GM12878 (cell line): Measurements from ENCODE around the gene LRIT3. TPM values are rescaled to one million over a fixed set of nuclear protein-coding genes. Genes with fewer than 3 reads are reported as not detected.

Experiments used
- ATAC-seq: fragments of 200-7000 bp; cut with Tn5 transposase; 3 replicates; pipeline ENCODE4 v1.9.1; 2020; ENCODE audit warnings: mild to moderate bottlenecking, moderate library complexity
- BruUV-seq: library from RNA; stranded (reverse); fragments of 400-500 nt; replicated peaks from 2 replicates; lab custom pipeline; 2021; lab: Mats Ljungman, UMichigan
- CTCF ChIA-PET: fragments of 300-600 bp; sonication (Branson Sonifier 250); formaldehyde crosslinking; extraction: SDS; loops from one replicate; lab custom pipeline; 2021; ENCODE audit warnings: inconsistent platforms; lab: Yijun Ruan, JAX
- POLR2A ChIA-PET: fragments of 350-600 bp; formaldehyde crosslinking; extraction: SDS; loops from one replicate; lab custom pipeline; 2021; ENCODE audit warnings: inconsistent platforms; lab: Charles Lee
- RAD21 ChIA-PET: fragments of 300-600 bp; sonication (Branson Sonifier 250); formaldehyde crosslinking; loops from one replicate; lab custom pipeline; 2023; ENCODE audit warnings: antibody characterized with exemption; ENCODE audit not compliant: unreplicated experiment; lab: Charles Lee
- SMC1A ChIA-PET: fragments of 300-600 bp; sonication (Branson Sonifier 250); formaldehyde crosslinking; loops from one replicate; lab custom pipeline; 2023; ENCODE audit not compliant: unreplicated experiment, uncharacterized antibody; lab: Charles Lee
- DNase-seq: peaks from one replicate; pipeline ENCODE4 v3.0.0-alpha.2; 2011; ENCODE audit warnings: low read depth, low spot score
- FAIRE-seq: peaks from 3 replicates; lab custom pipeline; 2011; peaks lifted over from hg19 to GRCh38; lab: Jason Lieb, UNC
- H2AFZ ChIP-seq: 2 replicates; pipeline ENCODE4 v1.6.0; 2011; ENCODE audit warnings: low read depth, low read length, control low read depth; ENCODE audit not compliant: control insufficient read depth
- H3K27ac ChIP-seq: 2 replicates; pipeline ENCODE4 v1.5.1; 2011; ENCODE audit warnings: control low read depth; ENCODE audit not compliant: control insufficient read depth, insufficient read depth
- H3K27me3 ChIP-seq, 2 experiments: replicated peaks in 1 of 2; 2 replicates each; pipeline versions ENCODE4 v1.6.0 to v1.6.1; 2011; ENCODE audit warnings: low read length in 1 of 2; ENCODE audit not compliant: control insufficient read depth in 2 of 2, insufficient read depth in 2 of 2
- H3K36me3 ChIP-seq, 2 experiments: 2 replicates each; pipeline ENCODE4 v1.5.1; 2011; ENCODE audit warnings: low read length in 1 of 2; ENCODE audit not compliant: control insufficient read depth in 2 of 2, insufficient read depth in 2 of 2
- H3K4me1 ChIP-seq: 2 replicates; pipeline ENCODE4 v1.6.1; 2011; ENCODE audit warnings: mild to moderate bottlenecking, low read length, moderate library complexity, mixed read lengths; ENCODE audit not compliant: control insufficient read depth, insufficient read depth
- H3K4me2 ChIP-seq: 2 replicates; pipeline ENCODE4 v1.6.0; 2011; ENCODE audit warnings: control low read depth; ENCODE audit not compliant: control insufficient read depth, insufficient read depth
- H3K4me3 ChIP-seq: fragments of 200-600 bp; sonication (generic); 2 replicates; pipeline ENCODE4 v1.5.1; 2016
- H3K79me2 ChIP-seq: 2 replicates; pipeline ENCODE4 v1.6.0; 2011; ENCODE audit warnings: low read length; ENCODE audit not compliant: control insufficient read depth, insufficient read depth
- H3K9ac ChIP-seq: 2 replicates; pipeline ENCODE4 v1.8.0; 2011; ENCODE audit warnings: low read length, control low read depth, mixed read lengths; ENCODE audit not compliant: control insufficient read depth, insufficient read depth
- H3K9me3 ChIP-seq: replicated peaks from 3 replicates; pipeline ENCODE4 v1.5.1; 2011; ENCODE audit warnings: mild to moderate bottlenecking, low read length; ENCODE audit not compliant: control insufficient read depth, insufficient read depth
- H4K20me1 ChIP-seq: 2 replicates; pipeline ENCODE4 v1.6.0; 2011; ENCODE audit not compliant: control insufficient read depth, insufficient read depth
- BACH1 ChIP-seq: fragments of 450-650 bp; IDR thresholded peaks from 2 replicates; pipeline ENCODE4 v1.6.1; 2017; ENCODE audit warnings: mild to moderate bottlenecking, borderline replicate concordance
- ELK1 ChIP-seq: IDR thresholded peaks from 2 replicates; pipeline ENCODE4 v1.6.1; 2012; ENCODE audit warnings: low read depth, low read length, improper control_type of control experiment
- EP300 ChIP-seq, 2 experiments: fragments of 150-350 bp in 1 of 2; IDR thresholded peaks; 2 replicates each; pipeline ENCODE4 v1.6.1; 2011 to 2012; ENCODE audit warnings: low read depth in 2 of 2, low read length in 2 of 2, borderline replicate concordance in 1 of 2, improper control_type of control experiment in 1 of 2, inconsistent platforms in 1 of 2; ENCODE audit not compliant: control insufficient read depth in 1 of 2
- HCFC1 ChIP-seq: fragments of 150-350 bp; IDR thresholded peaks from 2 replicates; pipeline ENCODE4 v1.6.1; 2014; ENCODE audit warnings: low read length
- HDGF ChIP-seq: fragments of 450-650 bp; IDR thresholded peaks from 2 replicates; pipeline ENCODE4 v1.6.1; 2016; ENCODE audit warnings: antibody characterized with exemption
- MLLT1 ChIP-seq: fragments of 450-650 bp; IDR thresholded peaks from 2 replicates; pipeline ENCODE4 v1.6.1; 2016; ENCODE audit warnings: mild to moderate bottlenecking
- NBN ChIP-seq: fragments of 450-650 bp; IDR thresholded peaks from 2 replicates; pipeline ENCODE4 v1.6.1; 2016
- NFYB ChIP-seq: IDR thresholded peaks from 2 replicates; pipeline ENCODE4 v1.6.1; 2011; ENCODE audit warnings: low read depth, mild to moderate bottlenecking, low read length, improper control_type of control experiment, moderate library complexity; ENCODE audit not compliant: insufficient read depth
- NR2C2 ChIP-seq: IDR thresholded peaks from 2 replicates; pipeline ENCODE4 v1.6.1; 2011; ENCODE audit warnings: borderline replicate concordance, low read depth; ENCODE audit not compliant: control insufficient read depth, insufficient read length
- PAX5 ChIP-seq: IDR thresholded peaks from 2 replicates; pipeline ENCODE4 v1.6.1; 2011; ENCODE audit warnings: low read depth, low read length, borderline replicate concordance
- SKIL ChIP-seq: fragments of 450-650 bp; IDR thresholded peaks from 2 replicates; pipeline ENCODE4 v1.6.1; 2017; ENCODE audit warnings: mild to moderate bottlenecking, low read depth, inconsistent platforms; ENCODE audit not compliant: poor library complexity, severe bottlenecking
- SMC3 ChIP-seq: IDR thresholded peaks from 2 replicates; pipeline ENCODE4 v1.6.1; 2011; ENCODE audit warnings: low read length, improper control_type of control experiment, borderline replicate concordance
- SUZ12 ChIP-seq: fragments of 200-600 bp; sonication (generic); IDR thresholded peaks from one replicate; pipeline ENCODE4 v1.6.1; 2018; ENCODE audit warnings: antibody characterized with exemption, mild to moderate bottlenecking; ENCODE audit not compliant: unreplicated experiment
- ZNF24 ChIP-seq: fragments of 450-650 bp; IDR thresholded peaks from 2 replicates; pipeline ENCODE4 v1.6.1; 2017; ENCODE audit warnings: antibody characterized with exemption, mild to moderate bottlenecking
- ZNF687 ChIP-seq: fragments of 450-650 bp; IDR thresholded peaks from 2 replicates; pipeline ENCODE4 v1.6.1; 2017; ENCODE audit warnings: mild to moderate bottlenecking, moderate library complexity
- WGBS: methylation state at CpG from one replicate; pipeline ENCODE4 v1.1.6; 2016; ENCODE audit warnings: low lambda C conversion rate; ENCODE audit not compliant: insufficient replicate concordance, insufficient coverage; ENCODE audit errors: missing lambda C conversion rate; 5-methylcytosine and 5-hydroxymethylcytosine counted together
- in situ Hi-C: fragments of 300-500 bp; cut with MboI; formaldehyde crosslinking; loops from 9 replicates; pipeline ENCODE4 v1.14.3; 2018; ENCODE audit warnings: mixed read lengths
- intact Hi-C: fragments of 100-400 bp; cut with micrococcal nuclease; formaldehyde crosslinking; loops from one replicate; pipeline ENCODE4 v1.14.2; 2022; ENCODE audit not compliant: unreplicated experiment
- polyA plus RNA-seq, 11 experiments: library from polyadenylated mRNA; depleted of rRNA in 4 of 11; unstranded in 6 of 11; stranded (reverse) in 5 of 11; fragments of >200 nt; fragmentation: Nextera tagmentation in 4 of 11; fragmentation: Illumina TruSeq in 1 of 11; extraction: Ambion mirVana in 4 of 11; extraction: Trizol in 1 of 11; gene quantifications; 1 replicate in 1 of 11; 2 replicates in 10 of 11; pipeline versions ENCODE4 v1.2.1 to v1.2.3, GENCODE V29; 2011 to 2016; ENCODE audit warnings: inconsistent platforms in 2 of 11, missing spikeins in 2 of 11, low read depth in 1 of 11
- total RNA-seq, 4 experiments: library from RNA; depleted of rRNA in 3 of 4; stranded (reverse); fragments of >200 nt in 3 of 4; fragmentation: Illumina TruSeq in 1 of 4; extraction: Trizol in 1 of 4; gene quantifications; 2 replicates each; pipeline versions ENCODE4 v1.2.1 to v1.2.3, GENCODE V29; 2013 to 2021

Gene LRIT3
- total and polyA plus RNA-seq, 10 of the 15 experiments (the other 5 are each of a cell fraction or from before 2014, with no cell fraction given), result 0.04 to 0.20 (median 0.10) TPM; not detected in 6

- TF ChIP-seq EP300 (IDR thresholded peaks at IDR 0.05; ENCODE audit: borderline replicate concordance in 1 of 2, control insufficient read depth in 1 of 2, low read depth in 2 of 2, low read length in 2 of 2) (no peak), NBN (no peak), NR2C2 (no peak), ZNF24 (no peak), PAX5 (no peak), MLLT1 (no peak), SMC3 (no peak), SKIL (no peak)
- TF ChIP-seq, all 136 proteins: peak for 0
Observed at GRCh38 chr4:109870061-109870460, 22.2 kb downstream of the LRIT3 start (continued).

- in situ Hi-C loops, result no loop called here
- no peak for TF ChIP-seq HCFC1
- no peak for TF ChIP-seq NFYB
- no peak for TF ChIP-seq ELK1
- TF ChIP-seq HDGF, result no peak
- no peak for TF ChIP-seq BACH1
- TF ChIP-seq SUZ12, result no peak
- TF ChIP-seq ZNF687, result no peak
Observed at GRCh38 chr4:109872065-109872464, 24.2 kb downstream of the LRIT3 start.

More at GRCh38 chr4:109872065-109872464, 24.2 kb downstream of the LRIT3 start:
- intact Hi-C loops, result no loop called here
- Histone ChIP-seq H3K79me2 (no peaks in the 10 kb centered on the region), H4K20me1 (no peaks in the 10 kb centered on the region), H3K36me3 (no peaks in the 10 kb centered on the region), H3K4me1 (peaks cover 1% of the 10 kb centered on the region; the same call in 1 of the 2 replicates), H3K27me3 (no peaks in the 10 kb centered on the region), H3K27ac (no peak overlapping the region), H2AFZ (no peak overlapping the region), H3K4me2 (no peak overlapping the region), H3K9ac (no peak overlapping the region), H3K4me3 (no peak overlapping the region), H3K9me3 (no peaks in the 10 kb centered on the region)
- ChIA-PET RAD21 (no interaction called here), POLR2A (no interaction called here), CTCF (interaction anchor here (0.6 kb wide), 1 partner anchor 82 kb away, joined by 3 read pairs; no protein-coding TSS in a partner anchor), SMC1A (no interaction called here)
- no TSS peak for BruUV-seq
- 63% methylated on average over 2 of the region's 2 CpGs for WGBS
- FAIRE-seq, result no peak
- DNase-seq, result no peak
- no peak for ATAC-seq
